ENCODE results near the gene BAZ2A.

DNA sequence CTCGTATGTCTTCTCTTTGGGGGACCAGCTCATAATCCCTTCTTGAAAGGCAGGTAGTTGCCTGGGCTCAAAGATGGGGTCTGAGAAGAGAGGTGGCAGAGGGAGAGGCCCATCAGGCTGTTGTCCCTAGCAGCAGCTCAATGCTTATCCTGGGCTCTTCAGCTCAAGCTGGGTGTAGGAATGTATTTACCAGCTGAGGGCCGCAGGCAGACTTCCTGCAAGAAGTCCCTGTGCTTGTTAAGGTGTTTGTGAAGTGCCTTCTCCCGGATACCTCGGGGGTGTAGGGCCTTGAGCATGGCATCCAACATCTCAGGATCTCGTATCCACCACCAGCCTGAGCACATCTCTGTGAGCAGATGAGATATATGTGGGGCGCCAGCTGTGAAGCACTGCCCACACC, 29.4 kb downstream of the BAZ2A start:
- TF ChIP-seq, protein P1, sequence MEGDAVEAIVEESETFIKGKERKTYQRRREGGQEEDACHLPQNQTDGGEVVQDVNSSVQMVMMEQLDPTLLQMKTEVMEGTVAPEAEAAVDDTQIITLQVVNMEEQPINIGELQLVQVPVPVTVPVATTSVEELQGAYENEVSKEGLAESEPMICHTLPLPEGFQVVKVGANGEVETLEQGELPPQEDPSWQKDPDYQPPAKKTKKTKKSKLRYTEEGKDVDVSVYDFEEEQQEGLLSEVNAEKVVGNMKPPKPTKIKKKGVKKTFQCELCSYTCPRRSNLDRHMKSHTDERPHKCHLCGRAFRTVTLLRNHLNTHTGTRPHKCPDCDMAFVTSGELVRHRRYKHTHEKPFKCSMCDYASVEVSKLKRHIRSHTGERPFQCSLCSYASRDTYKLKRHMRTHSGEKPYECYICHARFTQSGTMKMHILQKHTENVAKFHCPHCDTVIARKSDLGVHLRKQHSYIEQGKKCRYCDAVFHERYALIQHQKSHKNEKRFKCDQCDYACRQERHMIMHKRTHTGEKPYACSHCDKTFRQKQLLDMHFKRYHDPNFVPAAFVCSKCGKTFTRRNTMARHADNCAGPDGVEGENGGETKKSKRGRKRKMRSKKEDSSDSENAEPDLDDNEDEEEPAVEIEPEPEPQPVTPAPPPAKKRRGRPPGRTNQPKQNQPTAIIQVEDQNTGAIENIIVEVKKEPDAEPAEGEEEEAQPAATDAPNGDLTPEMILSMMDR (conservative IDR thresholded peaks at IDR 0.05; ENCODE audit: low read length) = no peak
- TF ChIP-seq EZH2phosphoT487 (IDR thresholded peaks at IDR 0.05; ENCODE audit: borderline replicate concordance) = no peak
